ENCODE results near the gene ANO2. TPM values are rescaled to one million over a fixed set of nuclear protein-coding genes. Genes with fewer than 3 reads are reported as not detected.

The ANO2 gene
- total RNA-seq, 2 donors from 2014 or later, result 0.89 TPM; not detected in 1

DNA sequence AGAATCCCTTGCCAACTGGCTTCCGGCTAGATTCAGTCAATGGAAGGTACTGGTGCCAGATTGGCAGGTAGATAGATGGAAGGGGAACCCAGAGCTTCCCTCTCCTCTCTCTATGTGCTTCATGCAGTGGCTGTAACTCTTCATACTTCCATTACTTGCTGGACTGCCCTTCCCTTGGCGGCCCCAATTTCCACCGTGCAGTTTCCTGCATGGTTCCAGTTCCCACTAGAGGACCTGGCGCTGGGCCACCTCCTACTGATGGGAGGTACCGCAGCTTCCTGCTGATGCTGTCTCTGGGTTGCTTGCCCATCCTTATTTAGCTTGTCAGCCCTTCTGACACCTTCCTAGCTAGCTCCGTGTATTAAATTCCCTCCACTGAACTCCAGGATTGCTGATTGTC, 226.4 kb downstream of the ANO2 start:
- Mint-ChIP-seq H3K36me3 (ENCODE audit: low read depth) (peaks cover 2% of the 10 kb centered on the region), H3K4me3 (no peak overlapping the region), H3K4me1 (no peaks in the 10 kb centered on the region), H3K27ac (no peak overlapping the region), H3K27me3 (peaks cover 27% of the 10 kb centered on the region)
- DNase-seq (no peak), ATAC-seq (no peak)
- H3K9me3 ChIP-seq (ENCODE audit: control insufficient read depth, low read length, poor library complexity, severe bottlenecking), result no peaks in the 10 kb centered on the region

DNA sequence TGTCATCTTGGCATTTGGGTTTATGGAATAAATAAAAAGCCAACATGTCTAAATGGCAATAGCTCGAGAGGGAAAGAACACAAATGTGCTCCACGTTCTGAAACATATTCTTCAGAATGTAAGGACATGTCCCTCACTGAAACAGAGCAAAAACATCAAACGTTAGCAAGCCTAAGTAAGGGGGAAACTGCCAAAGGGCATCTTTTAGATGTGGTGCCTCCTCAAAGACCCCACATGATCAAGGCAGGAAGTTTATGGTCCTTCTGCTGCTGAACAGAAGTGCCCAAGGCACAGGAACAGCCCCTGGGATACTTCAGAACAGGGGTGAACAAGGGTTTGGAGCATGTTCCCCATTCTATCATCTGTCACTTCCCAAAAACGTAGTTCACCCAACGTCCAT, 227.0 kb downstream of the ANO2 start:
- peaks cover 2% of the 10 kb centered on the region for H3K36me3 Mint-ChIP-seq (ENCODE audit: low read depth)
- no peak overlapping the region for H3K27ac Mint-ChIP-seq
- H3K9me3 ChIP-seq (ENCODE audit: control insufficient read depth, low read length, poor library complexity, severe bottlenecking), result no peaks in the 10 kb centered on the region
- no peaks in the 10 kb centered on the region for H3K4me1 Mint-ChIP-seq
- ATAC-seq, result no peak
- H3K27me3 Mint-ChIP-seq, result peaks cover 27% of the 10 kb centered on the region
- DNase-seq, result no peak
- H3K4me3 Mint-ChIP-seq, result no peak overlapping the region

DNA sequence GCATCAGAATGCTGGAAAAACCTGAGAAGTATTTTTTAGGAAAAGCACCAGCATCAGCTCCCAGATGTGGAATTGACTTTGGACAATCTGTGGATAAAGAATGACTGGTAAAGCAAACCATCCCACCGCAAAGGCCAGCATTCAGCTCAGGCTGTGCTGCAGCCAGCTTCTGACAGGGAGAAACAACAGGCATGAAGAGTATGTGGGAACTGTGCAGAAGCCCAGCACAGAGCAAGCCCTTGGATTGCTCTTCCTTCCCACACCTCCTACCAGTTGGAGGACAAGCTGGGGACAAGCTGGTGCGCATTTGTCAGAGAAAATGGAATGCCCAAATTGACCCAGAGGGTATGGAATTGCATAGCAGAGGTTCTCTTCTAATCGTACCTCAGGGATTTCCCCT, 228.1 kb downstream of the ANO2 start:
- DNase-seq, result no peak
- Mint-ChIP-seq H3K36me3 (ENCODE audit: low read depth) (no peaks in the 10 kb centered on the region), H3K4me3 (no peak overlapping the region), H3K27me3 (peaks cover 27% of the 10 kb centered on the region), H3K27ac (no peak overlapping the region), H3K4me1 (no peaks in the 10 kb centered on the region)
- no peak for ATAC-seq
- no peaks in the 10 kb centered on the region for H3K9me3 ChIP-seq (ENCODE audit: control insufficient read depth, low read length, poor library complexity, severe bottlenecking)

DNA sequence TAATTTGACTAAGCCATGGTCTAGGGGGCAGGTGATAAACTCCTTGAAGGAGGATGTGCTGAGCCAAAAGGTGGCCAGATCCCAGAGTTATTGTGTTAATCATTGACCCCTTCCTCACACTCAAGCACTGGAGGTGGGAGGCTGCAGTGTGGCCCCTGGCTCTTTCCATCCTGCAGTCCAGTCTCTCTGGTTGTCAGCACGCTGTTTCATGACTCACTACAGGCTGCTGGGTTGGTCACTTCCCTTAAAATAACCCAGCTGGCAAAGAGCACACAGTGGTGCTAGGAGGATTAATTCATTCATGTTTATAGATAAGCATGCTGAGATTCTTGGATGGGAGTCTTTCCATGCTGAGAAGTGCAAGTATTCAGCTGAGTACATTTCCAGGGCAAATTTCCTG, 228.9 kb downstream of the ANO2 start:
- no peaks in the 10 kb centered on the region for H3K9me3 ChIP-seq (ENCODE audit: control insufficient read depth, low read length, poor library complexity, severe bottlenecking)
- Mint-ChIP-seq H3K36me3 (ENCODE audit: low read depth) (no peaks in the 10 kb centered on the region), H3K27me3 (peaks cover 27% of the 10 kb centered on the region), H3K27ac (no peak overlapping the region), H3K4me3 (no peak overlapping the region), H3K4me1 (no peaks in the 10 kb centered on the region)
- no peak for DNase-seq
- no peak for ATAC-seq

DNA sequence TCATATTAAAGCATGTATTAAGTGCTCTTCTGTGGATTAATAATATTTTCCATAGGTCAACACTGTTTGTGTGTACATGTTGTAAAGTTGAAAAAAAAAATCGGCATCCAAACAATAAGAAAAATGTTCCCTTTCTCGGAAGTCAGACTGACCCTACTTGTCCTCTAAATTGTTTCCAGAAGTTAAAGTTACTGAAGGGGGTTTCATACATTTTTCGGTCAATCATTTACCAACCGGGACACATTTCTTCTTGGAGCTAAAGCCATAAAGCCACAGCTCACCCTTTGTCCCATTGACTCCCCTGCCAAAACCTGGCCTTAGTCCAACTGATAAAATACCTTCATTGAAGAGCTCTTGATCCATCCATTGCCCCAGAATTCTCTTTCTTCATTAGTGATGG, 230.0 kb downstream of the ANO2 start:
- DNase-seq, result no peak
- no peaks in the 10 kb centered on the region for H3K36me3 Mint-ChIP-seq (ENCODE audit: low read depth)
- peaks cover 20% of the 10 kb centered on the region for H3K27me3 Mint-ChIP-seq
- no peaks in the 10 kb centered on the region for H3K4me1 Mint-ChIP-seq
- no peaks in the 10 kb centered on the region for H3K9me3 ChIP-seq (ENCODE audit: control insufficient read depth, low read length, poor library complexity, severe bottlenecking)
- H3K4me3 Mint-ChIP-seq, result no peak overlapping the region
- ATAC-seq, result no peak
- no peak overlapping the region for H3K27ac Mint-ChIP-seq

- H3K27me3 Mint-ChIP-seq, result peaks cover 20% of the 10 kb centered on the region
- no peaks in the 10 kb centered on the region for H3K36me3 Mint-ChIP-seq (ENCODE audit: low read depth)
- no peaks in the 10 kb centered on the region for H3K9me3 ChIP-seq (ENCODE audit: control insufficient read depth, low read length, poor library complexity, severe bottlenecking)
- no peak for DNase-seq
- ATAC-seq, result no peak
- H3K27ac Mint-ChIP-seq, result no peak overlapping the region
- no peak overlapping the region for H3K4me3 Mint-ChIP-seq
- no peaks in the 10 kb centered on the region for H3K4me1 Mint-ChIP-seq
Observed at GRCh38 chr12:5713599-5714081, 231.4 kb downstream of the ANO2 start.

DNA sequence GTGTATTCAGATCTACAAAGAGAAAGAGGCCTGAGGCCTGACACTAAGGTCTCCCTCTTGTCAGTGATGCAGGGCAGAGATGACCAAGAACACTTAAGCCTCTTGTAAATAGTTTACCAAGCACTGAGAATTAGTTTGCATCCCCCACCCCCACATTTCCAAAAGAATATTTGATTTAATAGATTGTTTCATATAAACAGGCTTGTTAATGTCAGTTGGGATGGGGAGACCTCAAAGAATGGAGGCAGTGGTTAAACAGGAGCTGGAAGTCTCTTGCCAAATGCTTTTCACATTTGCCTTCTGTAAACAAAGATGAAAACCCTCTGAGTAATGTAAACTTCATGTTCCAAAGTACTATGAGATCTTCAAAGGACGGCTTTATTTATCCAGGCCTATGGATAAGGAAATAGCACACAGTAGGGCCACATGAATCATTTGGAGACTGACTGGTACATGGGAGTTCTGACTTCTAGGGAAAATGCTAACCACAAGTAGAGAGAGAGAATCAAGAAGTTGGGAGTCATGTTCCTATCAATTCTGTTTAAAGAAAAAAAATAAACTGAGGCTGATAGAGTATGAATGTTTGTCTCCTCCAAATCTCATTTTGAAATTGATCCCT, 234.7 kb downstream of the ANO2 start:
- H3K36me3 Mint-ChIP-seq (ENCODE audit: low read depth), result no peaks in the 10 kb centered on the region
- no peaks in the 10 kb centered on the region for H3K9me3 ChIP-seq (ENCODE audit: control insufficient read depth, low read length, poor library complexity, severe bottlenecking)
- no peaks in the 10 kb centered on the region for H3K4me1 Mint-ChIP-seq
- no peak for DNase-seq
- H3K4me3 Mint-ChIP-seq, result no peak overlapping the region
- ATAC-seq, result no peak
- peaks cover 14% of the 10 kb centered on the region for H3K27me3 Mint-ChIP-seq
- H3K27ac Mint-ChIP-seq, result no peak overlapping the region

GRCh38 chr12:5708371-5708770, 236.7 kb downstream of the ANO2 start:
- Mint-ChIP-seq H3K36me3 (ENCODE audit: low read depth) (no peaks in the 10 kb centered on the region), H3K4me1 (no peaks in the 10 kb centered on the region), H3K27me3 (peaks cover 9% of the 10 kb centered on the region), H3K4me3 (no peak overlapping the region), H3K27ac (no peak overlapping the region)
- no peak for DNase-seq
- ATAC-seq, result no peak
- H3K9me3 ChIP-seq (ENCODE audit: control insufficient read depth, low read length, poor library complexity, severe bottlenecking), result no peaks in the 10 kb centered on the region

- Mint-ChIP-seq H3K27ac (no peak overlapping the region), H3K36me3 (ENCODE audit: low read depth) (no peaks in the 10 kb centered on the region), H3K4me3 (no peak overlapping the region), H3K27me3 (no peaks in the 10 kb centered on the region), H3K4me1 (no peaks in the 10 kb centered on the region)
- H3K9me3 ChIP-seq (ENCODE audit: control insufficient read depth, low read length, poor library complexity, severe bottlenecking), result no peaks in the 10 kb centered on the region
- DNase-seq, result no peak
- no peak for ATAC-seq
Observed at GRCh38 chr12:5706247-5706646, 238.8 kb downstream of the ANO2 start.

GRCh38 chr12:5705791-5706190, 239.3 kb downstream of the ANO2 start:
- DNase-seq (no peak), ATAC-seq (no peak)
- no peaks in the 10 kb centered on the region for H3K4me1 Mint-ChIP-seq
- no peaks in the 10 kb centered on the region for H3K27me3 Mint-ChIP-seq
- H3K36me3 Mint-ChIP-seq (ENCODE audit: low read depth), result no peaks in the 10 kb centered on the region
- H3K27ac Mint-ChIP-seq, result no peak overlapping the region
- no peak overlapping the region for H3K4me3 Mint-ChIP-seq
- H3K9me3 ChIP-seq (ENCODE audit: control insufficient read depth, low read length, poor library complexity, severe bottlenecking), result no peaks in the 10 kb centered on the region

DNA sequence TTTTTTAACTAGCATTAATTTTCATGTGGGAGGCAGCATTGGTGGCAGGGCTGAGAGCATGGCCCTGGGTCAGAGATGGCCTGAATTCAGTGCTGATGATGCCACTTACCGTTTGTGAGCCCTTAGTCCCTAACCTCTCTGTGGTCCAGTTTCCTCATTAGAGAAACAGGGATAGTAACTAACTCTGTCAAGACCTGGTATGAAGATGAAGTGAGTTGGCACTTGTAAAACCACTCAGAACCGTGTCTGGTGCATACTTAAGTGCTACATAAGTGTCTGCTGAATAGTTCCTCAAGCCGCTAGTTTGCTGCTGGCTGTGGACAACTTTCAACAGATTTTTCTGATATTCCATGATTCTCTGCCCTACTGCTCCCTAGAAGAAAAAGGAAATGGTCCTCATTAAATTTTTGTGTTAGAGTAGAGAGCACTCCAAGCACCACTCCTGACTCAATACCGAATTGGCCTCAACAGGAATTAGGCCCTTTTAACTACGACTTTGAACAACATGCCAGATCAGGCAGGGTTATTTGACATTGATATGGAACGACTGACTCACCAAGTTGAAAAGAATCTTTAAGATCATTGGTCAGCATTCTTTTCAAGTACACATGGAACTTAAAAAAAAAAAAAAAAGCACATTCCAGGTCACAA, 250.2 kb downstream of the ANO2 start:
- Mint-ChIP-seq H3K4me3 (no peak overlapping the region), H3K4me1 (no peaks in the 10 kb centered on the region), H3K27me3 (no peaks in the 10 kb centered on the region)

DNA sequence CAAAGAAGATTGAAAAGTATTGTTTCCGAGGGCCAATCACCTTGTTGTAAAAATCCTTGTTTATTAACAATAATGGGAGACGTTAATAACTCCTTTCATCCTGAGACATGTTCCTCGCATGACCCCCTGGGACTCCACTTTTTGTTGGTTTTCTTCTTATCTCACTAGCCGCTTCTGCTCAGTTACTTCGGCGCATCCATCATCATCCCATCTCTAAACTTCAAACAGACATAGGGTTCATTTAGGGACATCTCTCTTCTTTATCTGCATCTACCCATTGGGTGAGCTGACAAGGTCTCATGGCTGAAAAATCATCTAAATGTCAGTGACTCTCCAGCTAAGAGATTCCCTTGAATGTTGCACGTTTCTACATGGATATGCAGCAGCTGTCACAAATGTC, 252.2 kb downstream of the ANO2 start:
- Mint-ChIP-seq H3K36me3 (ENCODE audit: low read depth) (no peaks in the 10 kb centered on the region), H3K27me3 (no peaks in the 10 kb centered on the region), H3K27ac (no peak overlapping the region), H3K4me3 (no peak overlapping the region), H3K4me1 (no peaks in the 10 kb centered on the region)
- no peak for DNase-seq
- no peak for ATAC-seq
- H3K9me3 ChIP-seq (ENCODE audit: control insufficient read depth, low read length, poor library complexity, severe bottlenecking), result no peaks in the 10 kb centered on the region

More for the DNA sequence above, 250.2 kb downstream of the ANO2 start:
- no peak for DNase-seq
- no peak for ATAC-seq
- Mint-ChIP-seq H3K36me3 (ENCODE audit: low read depth) (no peaks in the 10 kb centered on the region), H3K27ac (no peak overlapping the region)
- H3K9me3 ChIP-seq (ENCODE audit: control insufficient read depth, low read length, poor library complexity, severe bottlenecking), result no peaks in the 10 kb centered on the region

DNA sequence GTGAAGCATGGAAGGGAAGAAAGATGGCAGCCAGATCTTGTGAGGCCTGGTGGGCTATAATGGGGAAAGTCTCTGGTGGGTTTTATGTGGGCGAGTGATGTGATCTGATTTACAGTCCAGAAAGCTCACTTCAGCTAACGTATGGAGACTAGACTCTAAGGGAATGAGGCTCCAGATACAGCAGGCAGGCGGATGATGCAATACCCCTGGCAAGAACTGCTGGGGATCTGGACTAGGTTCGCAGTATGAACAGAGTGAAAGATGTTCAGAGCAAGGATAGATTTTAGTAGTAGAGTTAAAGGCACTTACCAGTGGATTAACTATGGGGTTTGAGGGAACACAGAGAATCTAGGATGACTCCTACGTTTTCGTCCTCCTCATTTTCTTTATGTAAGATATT, 253.1 kb downstream of the ANO2 start:
- no peak for DNase-seq
- no peak overlapping the region for H3K27ac Mint-ChIP-seq

GRCh38 chr12:5690240-5690639, 254.8 kb downstream of the ANO2 start:
- DNase-seq (no peak), ATAC-seq (no peak)
- Mint-ChIP-seq H3K4me1 (no peaks in the 10 kb centered on the region), H3K4me3 (no peak overlapping the region), H3K27me3 (peaks cover 6% of the 10 kb centered on the region), H3K36me3 (ENCODE audit: low read depth) (no peaks in the 10 kb centered on the region), H3K27ac (no peak overlapping the region)
- H3K9me3 ChIP-seq (ENCODE audit: control insufficient read depth, low read length, poor library complexity, severe bottlenecking), result no peaks in the 10 kb centered on the region

More for the DNA sequence above, 253.1 kb downstream of the ANO2 start:
- no peak overlapping the region for H3K4me3 Mint-ChIP-seq
- no peaks in the 10 kb centered on the region for H3K27me3 Mint-ChIP-seq
- H3K36me3 Mint-ChIP-seq (ENCODE audit: low read depth), result no peaks in the 10 kb centered on the region
- no peak for ATAC-seq
- no peaks in the 10 kb centered on the region for H3K9me3 ChIP-seq (ENCODE audit: control insufficient read depth, low read length, poor library complexity, severe bottlenecking)
- H3K4me1 Mint-ChIP-seq, result no peaks in the 10 kb centered on the region

Measured in T-helper 17 cell (primary cell).